ENCODE measurements around the gene TDG.
A peak's percentile ranks its signal among the peaks of the same experiment; 100 is the strongest.

DNA sequence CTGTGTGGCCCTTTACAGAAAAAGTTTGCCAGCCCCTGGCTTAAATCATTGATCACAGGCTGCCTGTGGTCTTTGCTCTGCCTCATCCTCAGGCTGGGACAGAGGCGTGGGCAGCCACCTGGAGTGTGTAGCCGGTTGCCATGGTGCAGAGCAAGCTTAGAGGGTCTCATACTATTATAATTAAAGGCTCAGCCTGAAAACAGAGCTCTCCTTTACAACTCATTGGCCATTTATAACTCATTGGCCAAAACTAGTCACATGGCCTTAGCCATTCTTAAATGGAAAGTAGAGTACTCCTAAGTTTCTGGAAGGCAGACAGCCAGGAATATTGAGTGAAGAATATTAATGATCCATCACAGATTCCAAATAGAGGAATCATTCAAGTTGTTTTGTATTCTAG, 32.4 kb upstream of the TDG start:
- TF ChIP-seq POLR2A (IDR thresholded peaks at IDR 0.05; ENCODE audit: low read depth, low read length) (0 out of 2 replicates have a peak, but pooled peaks have one; percentile 36), TAF1 (IDR thresholded peaks at IDR 0.05; ENCODE audit: borderline replicate concordance, low read depth, low read length) (no peak), EP300 (IDR thresholded peaks at IDR 0.05; ENCODE audit: borderline replicate concordance in 1 of 2, control insufficient read depth in 1 of 2, low read depth in 2 of 2, low read length in 2 of 2) (no peak), ESRRA (IDR thresholded peaks at IDR 0.05; ENCODE audit: low read length) (no peak), CHD2 (IDR thresholded peaks at IDR 0.05; ENCODE audit: borderline replicate concordance, low read depth, low read length) (no peak), SMAD1 (IDR thresholded peaks at IDR 0.05; ENCODE audit: low read depth, partially characterized antibody) (no peak), SMC3 (IDR thresholded peaks at IDR 0.05; ENCODE audit: borderline replicate concordance, low read length) (no peak), RCOR1 (conservative IDR thresholded peaks at IDR 0.05; ENCODE audit: low read depth, low read length) (no peak), ASH2L (IDR thresholded peaks at IDR 0.05; ENCODE audit: borderline replicate concordance, low read depth) (no peak), SP1 (IDR thresholded peaks at IDR 0.05; ENCODE audit: low read depth, low read length) (no peak), POLR2AphosphoS5 (IDR thresholded peaks at IDR 0.05; ENCODE audit: low read length) (0 out of 2 replicates have a peak, but pooled peaks have one; percentile 15), EZH2 (IDR thresholded peaks at IDR 0.05; ENCODE audit: borderline replicate concordance, control insufficient read depth, low read depth, low read length) (no peak)
- TF ChIP-seq, protein P1, sequence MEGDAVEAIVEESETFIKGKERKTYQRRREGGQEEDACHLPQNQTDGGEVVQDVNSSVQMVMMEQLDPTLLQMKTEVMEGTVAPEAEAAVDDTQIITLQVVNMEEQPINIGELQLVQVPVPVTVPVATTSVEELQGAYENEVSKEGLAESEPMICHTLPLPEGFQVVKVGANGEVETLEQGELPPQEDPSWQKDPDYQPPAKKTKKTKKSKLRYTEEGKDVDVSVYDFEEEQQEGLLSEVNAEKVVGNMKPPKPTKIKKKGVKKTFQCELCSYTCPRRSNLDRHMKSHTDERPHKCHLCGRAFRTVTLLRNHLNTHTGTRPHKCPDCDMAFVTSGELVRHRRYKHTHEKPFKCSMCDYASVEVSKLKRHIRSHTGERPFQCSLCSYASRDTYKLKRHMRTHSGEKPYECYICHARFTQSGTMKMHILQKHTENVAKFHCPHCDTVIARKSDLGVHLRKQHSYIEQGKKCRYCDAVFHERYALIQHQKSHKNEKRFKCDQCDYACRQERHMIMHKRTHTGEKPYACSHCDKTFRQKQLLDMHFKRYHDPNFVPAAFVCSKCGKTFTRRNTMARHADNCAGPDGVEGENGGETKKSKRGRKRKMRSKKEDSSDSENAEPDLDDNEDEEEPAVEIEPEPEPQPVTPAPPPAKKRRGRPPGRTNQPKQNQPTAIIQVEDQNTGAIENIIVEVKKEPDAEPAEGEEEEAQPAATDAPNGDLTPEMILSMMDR (IDR thresholded peaks at IDR 0.05 in 2 of 3, conservative IDR thresholded peaks at IDR 0.05 in 1 of 3; ENCODE audit: control insufficient read depth in 2 of 3, extremely low read depth in 1 of 3, insufficient read depth in 1 of 3, low read depth in 3 of 3, low read length in 3 of 3): no peak
- TF ChIP-seq, protein P2, sequence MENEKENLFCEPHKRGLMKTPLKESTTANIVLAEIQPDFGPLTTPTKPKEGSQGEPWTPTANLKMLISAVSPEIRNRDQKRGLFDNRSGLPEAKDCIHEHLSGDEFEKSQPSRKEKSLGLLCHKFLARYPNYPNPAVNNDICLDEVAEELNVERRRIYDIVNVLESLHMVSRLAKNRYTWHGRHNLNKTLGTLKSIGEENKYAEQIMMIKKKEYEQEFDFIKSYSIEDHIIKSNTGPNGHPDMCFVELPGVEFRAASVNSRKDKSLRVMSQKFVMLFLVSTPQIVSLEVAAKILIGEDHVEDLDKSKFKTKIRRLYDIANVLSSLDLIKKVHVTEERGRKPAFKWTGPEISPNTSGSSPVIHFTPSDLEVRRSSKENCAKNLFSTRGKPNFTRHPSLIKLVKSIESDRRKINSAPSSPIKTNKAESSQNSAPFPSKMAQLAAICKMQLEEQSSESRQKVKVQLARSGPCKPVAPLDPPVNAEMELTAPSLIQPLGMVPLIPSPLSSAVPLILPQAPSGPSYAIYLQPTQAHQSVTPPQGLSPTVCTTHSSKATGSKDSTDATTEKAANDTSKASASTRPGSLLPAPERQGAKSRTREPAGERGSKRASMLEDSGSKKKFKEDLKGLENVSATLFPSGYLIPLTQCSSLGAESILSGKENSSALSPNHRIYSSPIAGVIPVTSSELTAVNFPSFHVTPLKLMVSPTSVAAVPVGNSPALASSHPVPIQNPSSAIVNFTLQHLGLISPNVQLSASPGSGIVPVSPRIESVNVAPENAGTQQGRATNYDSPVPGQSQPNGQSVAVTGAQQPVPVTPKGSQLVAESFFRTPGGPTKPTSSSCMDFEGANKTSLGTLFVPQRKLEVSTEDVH (IDR thresholded peaks at IDR 0.05; ENCODE audit: low read depth, partially characterized antibody): no peak

Data from GM12878 (cell line).